HG02763 (cell line): ENCODE data around the gene PIK3CD.
"Not testable (repeated sequence)": the region's sequence is repeated elsewhere in the genome, so short reads cannot be mapped to it uniquely, and the experiment has no call there.

Experiments used
- ATAC-seq: cut with Tn5 transposase; IDR thresholded peaks from one replicate; pipeline ENCODE4 v1.9.1; 2021; ENCODE audit warnings: mild to moderate bottlenecking, moderate library complexity; ENCODE audit not compliant: unreplicated experiment

Gene PIK3CD

DNA sequence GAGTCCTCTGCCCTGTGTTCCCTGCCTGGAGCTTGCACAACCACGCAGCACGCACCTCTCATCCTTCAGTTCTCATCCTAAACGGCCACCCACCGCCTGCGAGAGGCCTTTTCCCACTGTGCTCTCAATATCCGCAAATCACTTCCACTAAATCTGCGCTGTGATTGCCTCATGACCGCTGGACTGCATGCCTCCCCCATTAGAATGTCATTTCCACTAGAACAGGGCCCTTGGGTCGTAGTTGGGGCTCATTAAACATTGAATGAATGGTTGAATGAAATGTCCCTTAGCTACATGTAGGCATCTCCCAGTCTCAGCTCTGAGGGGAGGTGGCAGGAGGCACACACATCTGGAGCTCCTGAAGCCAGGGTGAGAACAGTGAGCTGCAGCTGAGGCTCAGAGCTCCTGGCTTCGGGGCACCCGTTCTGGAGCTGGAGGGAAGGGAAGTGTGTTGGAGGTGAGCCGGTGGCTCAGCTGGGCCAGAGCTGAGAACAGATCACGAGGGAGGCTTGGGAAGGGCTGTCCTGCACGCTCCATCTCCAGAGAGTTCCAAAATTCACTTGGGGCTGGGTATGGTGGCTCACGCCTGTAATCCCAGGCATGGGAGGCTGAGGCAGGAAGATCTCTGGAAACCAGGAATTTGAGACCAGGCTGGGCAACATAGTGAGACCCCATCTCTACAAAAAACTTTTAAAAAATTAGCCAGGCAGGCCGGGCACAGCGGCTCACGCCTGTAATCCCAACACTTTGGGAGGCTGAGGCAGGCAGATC is 32.4 kb upstream of the PIK3CD start:
- no peak for ATAC-seq

DNA sequence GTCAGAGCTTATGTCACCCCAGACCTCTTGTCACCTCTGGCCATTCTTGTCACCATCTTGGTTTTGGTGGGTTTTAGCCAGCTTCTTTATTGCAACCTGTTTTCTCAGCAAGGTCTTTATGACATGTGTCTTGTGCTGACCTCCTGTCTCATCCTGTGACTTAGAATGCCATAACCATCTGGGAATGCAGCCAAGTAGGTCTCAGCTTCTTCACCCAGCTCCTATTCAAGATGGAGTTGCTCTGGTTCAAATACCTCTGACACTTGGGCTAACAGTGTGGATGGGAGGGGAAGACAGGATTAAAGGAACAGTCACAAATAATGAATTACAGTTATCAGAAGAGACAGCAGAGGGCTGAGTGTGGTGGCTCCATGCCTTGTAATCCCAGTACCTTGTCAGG is 30.5 kb upstream of the PIK3CD start:
- ATAC-seq: no peak

DNA sequence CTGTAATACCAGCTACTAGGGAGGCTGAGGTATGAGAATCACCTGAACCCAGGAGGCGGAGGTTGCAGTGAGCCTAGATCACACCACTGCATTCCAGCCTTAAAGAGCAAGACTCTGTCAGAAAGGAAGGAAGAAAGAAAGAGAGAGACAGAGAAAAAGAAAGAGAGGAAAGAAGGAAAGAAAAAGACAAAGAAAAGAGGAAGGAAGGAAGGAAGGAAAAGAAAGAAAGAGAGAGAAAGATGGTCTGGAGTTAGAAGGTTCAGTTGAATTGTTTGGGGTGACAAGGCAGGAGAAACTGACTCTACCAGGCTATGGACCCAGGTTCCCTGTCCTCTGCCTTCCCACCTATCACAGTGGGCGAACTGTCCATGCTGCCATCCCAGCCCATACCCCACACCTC is 27.4 kb upstream of the PIK3CD start:
- ATAC-seq: no peak

DNA sequence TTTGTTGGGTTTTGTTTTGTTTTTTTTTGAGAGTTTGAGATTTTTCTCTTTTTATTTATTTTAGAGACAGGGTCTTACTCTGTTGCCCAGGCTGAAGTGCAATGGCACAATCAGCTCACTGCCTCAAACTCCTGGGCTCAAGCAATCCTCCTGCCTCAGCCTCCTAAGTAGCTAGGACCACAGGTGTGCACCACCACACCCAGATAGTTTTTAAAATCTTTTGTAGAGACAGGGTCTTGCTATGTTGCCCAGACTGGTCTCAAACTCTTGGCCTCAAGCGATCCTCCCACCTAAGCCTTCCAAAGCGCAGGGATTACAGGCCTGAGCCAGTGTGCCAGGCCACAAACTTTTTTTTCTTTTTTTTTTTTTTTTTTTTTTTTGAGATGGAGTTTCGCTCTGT is 26.5 kb upstream of the PIK3CD start:
- not testable (repeated sequence) for ATAC-seq

DNA sequence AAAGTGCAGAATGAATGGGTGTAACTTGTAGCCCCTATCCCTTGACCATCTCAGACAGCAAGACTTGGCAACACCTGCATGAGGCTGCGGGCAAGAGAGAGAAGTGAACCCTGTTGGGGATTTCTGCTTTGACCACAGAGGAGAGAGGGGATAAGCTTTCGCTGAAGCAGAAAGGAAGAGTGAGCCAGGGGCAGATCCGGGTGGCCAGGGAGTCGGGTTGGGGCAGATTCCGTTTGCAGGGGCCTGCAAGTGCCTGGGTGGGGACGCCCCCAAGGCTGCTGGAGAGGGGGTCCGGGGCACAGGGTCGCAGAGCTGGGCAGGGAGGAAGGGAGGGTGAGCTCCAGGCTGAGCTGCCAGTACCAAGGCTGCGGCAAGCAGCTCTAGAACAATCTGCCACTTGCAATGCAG is 25.3 kb upstream of the PIK3CD start:
- ATAC-seq: peak; percentile 44

DNA sequence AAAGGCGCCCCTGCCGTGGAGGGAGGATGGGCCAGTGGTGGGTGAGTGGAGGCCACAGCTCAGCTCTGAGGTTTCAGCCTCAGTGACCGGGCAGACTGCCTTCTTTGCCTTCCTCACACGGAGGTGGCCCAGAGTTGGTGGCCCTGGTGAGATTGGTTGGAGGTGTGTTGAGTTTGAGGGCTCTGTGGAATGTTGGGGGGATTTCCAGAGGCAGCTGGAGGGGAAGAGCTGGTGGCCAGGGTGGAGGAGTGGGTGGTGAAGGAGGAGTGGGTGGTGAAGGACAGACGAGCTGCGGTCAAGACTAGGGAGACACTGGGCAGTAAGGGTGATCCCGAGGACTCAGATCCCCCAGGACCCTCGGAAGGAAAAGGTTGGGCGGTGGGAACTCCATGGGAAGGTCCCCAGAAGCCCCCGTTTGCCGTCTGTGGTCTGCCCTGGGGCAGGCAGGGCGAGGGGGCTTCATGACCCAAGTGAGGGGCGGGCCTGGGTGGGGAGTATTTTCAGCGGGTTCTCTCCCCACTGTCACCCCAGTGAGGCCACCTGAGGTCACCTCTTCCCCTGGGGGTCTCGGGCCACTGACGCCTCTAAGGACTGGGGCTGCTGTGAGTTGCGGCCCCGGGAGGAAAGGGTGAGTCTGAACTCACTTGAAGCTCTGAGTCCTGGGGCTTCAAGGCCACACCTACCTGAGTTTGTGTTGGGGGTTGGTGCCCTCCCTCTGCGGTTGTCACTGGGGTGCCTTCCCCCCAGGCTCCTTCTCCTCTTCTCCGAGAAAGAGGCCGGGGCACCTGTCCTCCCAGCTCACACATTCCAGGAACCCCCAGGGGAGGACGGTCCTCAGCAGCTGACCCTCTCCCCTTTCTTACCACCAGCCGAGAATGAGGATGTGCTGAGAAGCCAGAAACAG is 22.7 kb upstream of the PIK3CD start:
- ATAC-seq: no peak

DNA sequence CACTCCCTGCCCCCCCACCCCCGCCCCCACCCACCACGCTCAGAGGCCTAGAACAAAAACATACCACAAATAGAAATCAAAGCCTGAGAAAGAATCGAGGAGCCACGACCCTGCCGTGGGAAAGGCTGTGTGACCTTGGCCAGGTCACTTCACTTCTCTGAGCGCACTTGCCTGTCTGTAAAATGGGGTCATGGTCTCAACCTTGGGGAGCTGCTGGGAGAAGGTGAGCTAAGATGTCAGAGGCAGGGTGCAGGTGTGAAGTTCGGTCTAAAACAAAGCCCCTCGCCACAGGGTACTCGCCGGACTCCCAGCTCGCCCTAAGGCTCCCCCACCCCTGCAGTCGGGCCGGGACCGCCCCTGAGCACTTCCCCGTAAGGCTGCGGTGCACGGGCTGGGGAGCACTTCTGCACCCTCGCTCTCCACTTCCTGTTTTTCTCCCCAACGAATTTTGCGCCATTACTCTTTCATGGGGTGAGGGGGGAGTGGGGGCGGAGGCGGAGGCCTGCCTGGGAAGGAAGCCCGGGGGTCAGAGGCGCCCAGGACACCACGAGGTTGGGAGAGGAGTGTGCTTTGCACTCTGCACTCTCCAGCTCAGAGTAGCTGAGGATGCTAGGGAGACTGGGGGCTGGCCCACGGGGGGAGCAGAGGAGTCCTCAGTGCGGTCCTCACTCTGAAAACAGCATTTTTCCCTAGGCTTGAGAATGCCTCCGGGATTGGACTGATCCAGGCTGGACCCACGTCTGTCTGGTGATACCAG is 21.9 kb upstream of the PIK3CD start:
- ATAC-seq: no peak

DNA sequence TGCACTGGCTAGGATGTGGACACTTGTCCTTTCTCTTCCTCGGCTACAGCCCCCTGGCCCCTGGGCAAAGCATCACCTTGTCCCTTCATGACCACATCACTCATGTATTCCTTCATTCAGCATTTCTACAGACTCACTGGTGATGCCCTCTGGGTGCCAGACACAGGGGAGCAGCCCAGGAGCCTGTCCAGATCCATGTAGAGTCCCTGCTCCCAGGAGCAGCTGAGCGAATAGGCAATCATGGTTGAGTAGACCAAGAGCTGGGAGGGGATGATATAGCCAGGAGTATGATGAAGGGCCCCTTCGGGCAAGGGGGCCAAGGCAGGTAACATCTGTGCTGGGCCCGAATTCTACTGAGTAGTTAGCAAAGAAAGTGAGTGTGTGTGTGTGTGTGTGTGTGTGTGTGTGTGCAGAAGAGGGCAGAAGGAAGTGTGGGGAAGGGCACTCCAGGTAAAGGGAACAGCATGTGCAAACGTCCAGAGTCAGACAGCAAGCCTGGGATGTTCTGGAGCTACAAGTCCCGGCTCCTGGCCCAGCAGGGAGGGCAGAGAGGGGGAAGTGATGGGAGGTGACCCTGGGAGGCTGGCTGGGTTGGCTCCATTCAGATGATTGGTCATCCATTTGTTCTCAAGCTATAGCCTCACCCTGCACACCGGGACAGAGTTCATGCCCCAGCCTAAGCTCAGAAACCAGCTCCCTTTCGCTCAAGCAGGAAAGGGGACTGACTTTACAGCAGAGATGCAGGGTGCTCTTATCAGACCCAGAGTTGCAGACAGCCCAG is 21.0 kb upstream of the PIK3CD start:
- no peak for ATAC-seq

DNA sequence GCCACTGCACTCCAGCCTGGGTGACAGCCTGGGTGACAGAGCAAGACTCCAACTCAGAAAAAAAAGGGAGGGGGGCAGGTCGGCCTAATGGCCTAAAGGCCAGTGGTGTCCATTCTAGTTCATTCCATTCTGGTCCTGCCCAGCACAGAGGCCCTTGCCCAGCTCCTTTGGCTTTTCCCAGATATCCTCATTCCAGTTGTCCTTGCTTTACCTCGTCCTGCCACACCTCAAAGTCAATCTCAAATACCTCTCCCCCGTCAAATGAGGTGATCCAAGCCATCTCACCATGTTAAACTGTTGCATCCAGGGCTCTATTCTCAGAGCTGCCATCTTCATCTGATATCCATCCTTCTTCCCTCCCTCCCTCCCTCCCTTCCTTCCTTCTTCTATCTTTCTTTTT is 19.9 kb upstream of the PIK3CD start:
- ATAC-seq: no peak

DNA sequence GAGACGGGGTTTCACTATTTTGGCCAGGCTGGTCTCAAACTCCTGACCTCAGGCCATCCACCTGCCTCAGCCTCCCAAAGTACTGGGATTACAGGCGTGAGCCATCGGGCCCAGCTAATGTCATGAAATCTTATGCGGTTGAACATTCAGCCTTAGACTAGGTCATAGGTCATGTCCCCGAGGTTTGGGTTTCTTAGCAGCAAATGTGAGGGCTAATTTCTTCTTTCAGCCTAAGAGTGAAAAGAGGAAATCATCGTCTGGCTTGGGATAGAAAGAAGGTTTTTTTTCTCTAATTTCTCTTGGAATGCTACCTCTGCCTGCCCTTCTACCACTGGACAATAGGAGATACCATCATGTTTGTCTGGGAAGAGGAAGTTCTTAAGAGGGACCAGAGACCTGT is 18.0 kb upstream of the PIK3CD start:
- no peak for ATAC-seq

DNA sequence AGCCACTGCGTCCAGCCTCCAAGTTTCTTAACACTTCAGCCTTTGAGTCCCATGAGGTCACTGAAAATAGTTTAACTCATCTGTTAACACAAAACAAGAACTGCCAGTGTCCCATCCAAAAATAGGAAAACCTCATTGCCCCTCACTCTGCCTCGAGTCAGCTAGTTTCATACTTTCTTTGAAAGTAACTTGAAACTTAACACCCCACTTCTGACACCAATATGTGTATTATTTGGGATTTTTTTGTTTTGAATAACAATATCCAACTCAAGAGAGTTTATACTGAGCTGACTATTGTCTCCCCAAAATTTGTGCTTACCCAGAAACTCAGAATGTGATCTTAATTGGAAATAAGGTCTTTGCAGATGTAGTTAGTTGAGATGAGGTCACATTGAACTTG is 16.9 kb upstream of the PIK3CD start:
- no peak for ATAC-seq

DNA sequence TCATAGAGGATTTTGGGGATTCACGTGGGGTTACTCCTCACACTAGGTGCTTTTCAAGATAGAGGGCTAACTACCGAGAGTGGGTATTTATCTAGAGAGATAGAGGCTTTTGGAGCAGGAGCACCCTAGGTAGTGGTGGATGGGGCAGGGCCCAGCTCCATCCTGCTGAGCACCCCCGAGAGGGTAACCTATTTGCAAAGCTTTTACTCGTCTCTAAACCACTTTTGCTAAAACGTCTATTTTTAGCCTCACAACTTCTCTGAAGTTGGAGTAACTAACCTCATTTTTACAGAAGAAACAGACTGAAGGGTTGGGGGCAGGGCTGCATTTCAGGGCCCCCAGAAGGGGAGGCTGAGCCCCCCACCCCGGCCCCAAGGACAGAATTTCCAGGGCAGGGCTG is 12.3 kb upstream of the PIK3CD start:
- ATAC-seq: no peak

DNA sequence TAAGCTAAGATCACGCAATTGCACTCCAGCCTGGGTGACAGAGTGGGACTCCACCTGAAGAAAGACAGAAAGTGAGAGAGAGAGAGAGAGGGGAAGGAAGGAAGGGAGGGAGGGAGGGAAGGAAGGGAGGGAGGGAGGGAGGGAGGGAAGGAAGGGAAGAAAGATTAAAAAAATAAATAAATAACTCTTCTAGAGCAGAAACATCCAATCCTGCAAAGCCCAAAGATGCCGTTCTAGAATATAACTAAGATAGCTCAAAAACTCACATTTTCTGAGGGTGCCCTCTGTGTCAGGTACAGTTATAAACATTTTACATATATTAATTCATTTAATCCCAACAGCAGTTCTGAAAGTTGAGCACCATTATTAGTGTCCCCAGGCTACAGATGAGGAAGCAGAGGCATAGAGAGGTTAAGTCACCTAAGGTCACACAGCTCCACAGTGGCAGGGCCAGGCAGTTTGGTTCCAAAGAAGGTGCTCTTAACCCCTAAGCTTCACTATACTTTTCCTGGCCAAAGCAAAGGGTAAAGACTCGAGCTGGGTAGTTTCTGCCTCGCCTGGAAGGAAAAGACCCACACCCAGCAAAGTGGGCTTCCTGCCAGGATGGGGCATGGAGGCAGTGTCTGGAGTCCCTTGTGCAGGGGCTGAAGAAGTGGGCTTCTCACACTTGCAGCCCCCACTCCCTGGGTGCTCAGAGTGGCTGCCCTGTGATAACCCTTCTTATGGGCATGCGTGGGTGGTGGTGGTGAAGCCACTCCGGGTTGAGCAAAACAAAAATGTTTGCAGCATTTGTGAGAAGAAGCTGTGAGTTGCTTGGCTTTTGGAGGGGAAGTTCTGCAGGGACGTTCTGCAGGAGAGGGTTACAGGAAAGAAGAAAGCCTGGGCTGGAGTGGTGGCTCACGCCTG is 7.9 kb upstream of the PIK3CD start:
- no peak for ATAC-seq

DNA sequence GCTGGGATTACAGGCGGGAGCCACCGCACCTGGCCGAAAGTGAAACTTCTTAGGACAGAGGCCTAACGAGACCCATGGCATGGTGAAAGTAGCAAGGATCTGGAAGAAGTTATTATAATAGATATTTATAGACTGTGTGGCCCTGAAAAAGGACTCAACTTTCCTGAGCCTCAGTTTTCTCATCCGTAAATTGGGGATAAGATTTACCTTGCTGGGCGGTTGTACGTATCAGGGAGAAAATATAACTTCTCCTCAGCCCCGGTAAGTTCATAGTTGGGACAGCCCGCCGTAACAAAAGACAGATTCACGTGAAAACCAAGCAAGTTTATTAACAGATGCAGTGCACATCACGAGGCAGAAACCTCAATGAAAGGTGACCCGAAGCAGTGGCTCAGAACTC is 5.5 kb upstream of the PIK3CD start:
- ATAC-seq: no peak

DNA sequence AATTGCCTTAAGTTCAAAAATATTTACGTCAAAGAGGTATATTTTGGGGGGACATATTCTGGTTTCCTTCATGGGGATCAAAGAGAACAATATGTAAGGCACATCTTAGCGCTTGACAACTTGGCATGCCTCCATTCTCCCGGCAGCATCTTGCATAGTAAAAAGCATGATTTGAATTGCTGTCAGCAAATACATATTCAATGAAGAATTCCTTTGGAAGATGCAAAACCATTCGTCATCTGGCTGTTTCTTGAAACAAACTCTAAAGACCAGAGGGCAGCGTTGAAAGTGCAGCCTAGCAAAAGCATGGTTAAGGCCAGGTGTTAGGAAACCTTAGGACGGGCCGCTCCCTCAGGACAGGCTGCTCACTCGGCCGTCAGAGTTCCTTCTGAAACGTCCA is 3.4 kb upstream of the PIK3CD start:
- ATAC-seq: no peak

DNA sequence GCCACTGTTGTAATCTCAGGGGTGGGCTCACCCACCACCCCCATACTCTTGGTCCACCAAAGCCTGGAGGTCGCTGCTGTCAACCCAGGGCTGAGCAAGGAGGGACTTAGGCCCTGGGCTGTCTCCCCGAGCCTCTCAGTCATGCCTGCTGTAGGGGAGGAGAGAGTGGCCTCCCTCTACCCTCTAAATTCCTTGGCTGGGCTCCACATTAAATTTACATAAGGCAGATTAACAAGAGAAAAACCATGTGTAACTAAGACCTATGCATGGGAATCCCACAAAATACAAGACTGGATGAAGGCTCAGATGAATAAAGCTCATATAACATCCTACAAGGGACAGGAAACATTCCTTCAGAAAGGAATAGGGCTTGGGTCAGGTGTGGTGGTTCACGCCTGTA is 1.8 kb upstream of the PIK3CD start:
- no peak for ATAC-seq

DNA sequence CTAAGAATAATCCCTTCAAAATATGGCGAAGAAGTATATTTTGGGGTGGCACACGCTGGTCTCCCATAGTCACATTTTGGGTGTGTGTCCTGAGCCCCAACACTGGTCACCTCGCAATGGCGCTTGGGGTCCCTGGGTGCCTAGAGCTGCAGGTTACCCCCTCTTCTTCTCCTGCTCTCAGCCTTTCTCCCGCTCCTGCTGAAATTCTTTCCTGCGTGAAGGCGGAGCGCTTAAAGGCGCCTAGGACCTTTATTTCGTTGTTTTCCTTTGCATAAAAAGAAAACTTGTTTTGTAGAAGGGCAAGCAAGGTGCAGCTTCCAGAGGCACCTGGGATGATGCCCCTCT is 339 bp upstream of the PIK3CD start:
- no peak for ATAC-seq

DNA sequence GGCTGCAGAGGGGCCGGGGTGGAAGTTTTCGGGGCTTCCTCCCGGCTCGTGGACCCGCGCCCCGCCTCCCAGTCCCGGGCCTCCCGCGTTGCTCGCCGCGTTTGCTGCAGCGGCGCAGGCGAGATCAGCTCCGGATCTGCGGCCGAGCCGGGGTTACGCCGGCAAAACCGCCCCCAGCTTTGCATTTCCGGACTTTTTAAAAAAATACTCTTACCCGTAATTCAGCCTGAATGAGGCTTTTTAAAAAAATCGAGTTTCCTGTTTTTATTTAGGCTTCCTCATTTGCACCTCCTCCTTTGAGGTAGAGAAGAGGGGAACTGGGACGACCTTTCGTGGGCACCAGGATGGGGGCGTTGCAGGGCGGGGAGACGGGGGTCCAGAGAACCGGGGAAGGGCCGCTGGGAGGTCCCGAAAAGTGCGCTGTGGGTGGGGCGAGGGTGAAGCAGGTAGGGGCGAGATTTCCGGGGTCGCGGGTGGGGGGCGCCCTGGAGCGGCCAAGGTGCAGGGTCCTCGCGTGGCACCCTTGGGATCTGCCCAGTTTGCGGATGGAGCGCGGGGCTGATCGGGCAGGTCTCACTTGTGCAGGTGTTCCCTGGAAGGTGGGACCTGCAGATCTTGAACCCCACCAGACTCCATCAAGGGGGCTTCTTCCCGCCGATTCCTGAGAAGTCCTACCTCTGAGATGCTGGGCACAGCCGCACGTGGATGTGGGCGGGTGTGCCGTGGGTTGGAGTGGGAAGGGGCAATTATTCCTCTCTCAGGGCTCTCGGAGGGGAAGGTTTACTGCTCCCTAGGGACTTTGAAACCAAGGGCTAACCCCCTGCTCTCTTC is 1.1 kb downstream of the PIK3CD start:
- ATAC-seq: no peak

DNA sequence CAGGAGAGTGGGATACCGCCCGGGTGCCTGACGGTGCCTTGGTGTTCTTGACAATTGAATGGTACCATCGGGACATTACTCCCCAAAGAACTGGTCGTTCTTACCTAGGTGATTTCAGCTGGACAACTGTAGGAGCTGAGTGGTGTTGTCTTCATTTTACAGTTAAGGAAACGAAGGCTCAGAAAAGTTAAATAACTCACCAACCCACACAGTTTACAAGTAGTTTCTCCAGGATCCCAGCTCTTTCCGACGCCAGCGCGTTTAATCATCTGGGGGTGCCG is 1.6 kb downstream of the PIK3CD start:
- no peak for ATAC-seq
